Medulla oblongata (tissue), 1 donor: Measurements from ENCODE around the gene COMP.
A peak's percentile ranks its signal among the peaks of the same experiment; 100 is the strongest.

ENCODE experiments used
- DNase-seq: peaks from one replicate; pipeline ENCODE4 v3.0.0-alpha.2; 2015; ENCODE audit errors: extremely low spot score

The COMP gene

GRCh38 chr19:18804139-18804601 is 13.1 kb upstream of the COMP start:
- DNase-seq, result no peak

- no peak for DNase-seq
These were observed 12.5 kb upstream of the COMP start for GRCh38 chr19:18803550-18804138.

- no peak for DNase-seq
These were observed 11.2 kb upstream of the COMP start for GRCh38 chr19:18802354-18802753.

- DNase-seq, result peak; percentile 22
These were observed 9.5 kb upstream of the COMP start for GRCh38 chr19:18800636-18801035.

- DNase-seq, result no peak
These were observed 9.0 kb upstream of the COMP start for GRCh38 chr19:18800079-18800478.

GRCh38 chr19:18799389-18799970 is 8.4 kb upstream of the COMP start:
- no peak for DNase-seq

GRCh38 chr19:18798384-18799352 is 7.6 kb upstream of the COMP start:
- DNase-seq, result no peak

GRCh38 chr19:18796239-18796638 is 5.1 kb upstream of the COMP start:
- no peak for DNase-seq

GRCh38 chr19:18795540-18795939 is 4.4 kb upstream of the COMP start:
- peak; percentile 48 for DNase-seq

GRCh38 chr19:18794692-18795091 is 3.6 kb upstream of the COMP start:
- no peak for DNase-seq

- no peak for DNase-seq
These were observed 2.9 kb upstream of the COMP start for GRCh38 chr19:18794029-18794313.

GRCh38 chr19:18793144-18794028 is 2.3 kb upstream of the COMP start:
- no peak for DNase-seq

- no peak for DNase-seq
These were observed 1.6 kb upstream of the COMP start for GRCh38 chr19:18792661-18793060.

GRCh38 chr19:18791315-18791678 is 192 bp upstream of the COMP start:
- DNase-seq, result no peak

- DNase-seq, result no peak
These were observed 1.1 kb downstream of the COMP start for GRCh38 chr19:18789883-18790565.

GRCh38 chr19:18789422-18789869 is 1.7 kb downstream of the COMP start:
- DNase-seq, result no peak

- DNase-seq, result no peak
These were observed 2.3 kb downstream of the COMP start for GRCh38 chr19:18788529-18789421.

- no peak for DNase-seq
These were observed 5.7 kb downstream of the COMP start for GRCh38 chr19:18785179-18786124.

GRCh38 chr19:18784786-18785120 is 6.4 kb downstream of the COMP start:
- no peak for DNase-seq
